GM19395 (cell line): ENCODE results near the gene FUZ.

Source experiments
- ATAC-seq: cut with Tn5 transposase; IDR thresholded peaks from one replicate; pipeline ENCODE4 v1.9.1; 2021; ENCODE audit warnings: mild to moderate bottlenecking, moderate library complexity; ENCODE audit not compliant: unreplicated experiment

FUZ gene

DNA sequence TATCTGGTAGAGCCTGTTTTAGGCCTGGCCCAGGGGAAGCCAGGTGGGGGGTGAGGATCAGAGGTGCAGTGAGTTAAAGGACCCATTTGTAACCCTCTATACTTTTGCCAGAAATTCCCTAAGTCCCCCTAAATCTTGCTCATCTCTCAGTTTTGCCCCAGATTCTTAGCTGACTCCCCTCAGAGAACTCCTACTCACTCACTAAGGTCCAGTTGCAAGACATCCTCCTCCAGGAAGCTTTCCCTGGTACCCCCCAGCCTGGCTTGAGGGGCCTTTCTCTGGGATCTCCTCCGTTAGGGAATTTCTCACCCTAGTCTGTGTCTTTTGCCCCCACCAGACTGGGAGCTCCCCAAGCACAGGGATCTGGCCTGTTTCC is 51.9 kb downstream of the FUZ start:
- ATAC-seq: no peak

DNA sequence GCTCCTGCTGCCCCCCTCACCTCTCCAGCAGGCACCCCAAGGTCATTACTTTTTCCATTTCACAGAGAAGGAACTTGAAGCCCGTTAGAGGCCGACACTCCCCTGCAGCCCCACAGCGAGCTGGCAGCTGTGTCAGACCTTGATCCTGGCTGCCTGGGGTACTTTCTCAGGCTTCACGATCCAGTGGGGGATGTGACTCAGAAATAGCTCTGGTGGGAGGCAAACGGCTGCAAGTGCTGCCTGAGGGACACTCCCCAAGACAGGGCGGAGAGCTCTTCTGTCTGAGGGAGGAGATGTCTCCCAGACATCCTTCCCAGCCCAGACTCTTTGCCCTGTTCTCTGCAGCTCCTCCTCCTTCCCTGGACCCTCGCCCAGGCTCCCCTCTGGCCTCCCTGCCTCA is 54.8 kb downstream of the FUZ start:
- ATAC-seq: no peak
